HCT116 (cell line): Measurements from ENCODE around the gene DDHD1.

Experiments used
- CEBPB ChIP-seq: IDR thresholded peaks from 2 replicates; pipeline ENCODE4 v1.6.1; 2012; ENCODE audit warnings: low read depth
- EZH2 ChIP-seq: fragments of 200-600 bp; sonication (generic); IDR thresholded peaks from 2 replicates; pipeline ENCODE4 v1.6.1; 2017; ENCODE audit warnings: antibody characterized with exemption, mixed run types
- EZH2phosphoT487 ChIP-seq: fragments of 200-600 bp; IDR thresholded peaks from 2 replicates; pipeline ENCODE4 v1.6.1; 2018; ENCODE audit warnings: antibody characterized with exemption, borderline replicate concordance
- POLR2A ChIP-seq: IDR thresholded peaks from 2 replicates; pipeline ENCODE4 v1.7.0; 2011; ENCODE audit warnings: borderline replicate concordance; ENCODE audit not compliant: insufficient read depth, insufficient read length; ENCODE audit errors: extremely low read depth
- POLR2AphosphoS5 ChIP-seq: IDR thresholded peaks from 2 replicates; pipeline ENCODE4 v1.6.1; 2011; ENCODE audit warnings: mild to moderate bottlenecking, low read depth, low read length, moderate library complexity
- YY1 ChIP-seq: IDR thresholded peaks from 2 replicates; pipeline ENCODE4 v1.6.1; 2011; ENCODE audit warnings: low read length, low read depth, moderate library complexity, mild to moderate bottlenecking; ENCODE audit not compliant: insufficient replicate concordance; ENCODE audit errors: extremely low read depth
- ZNF274 ChIP-seq: fragments of 200-500 bp; sonication (Bioruptor generic); IDR thresholded peaks from 2 replicates; pipeline ENCODE4 v1.6.1; 2014; ENCODE audit warnings: mild to moderate bottlenecking, low read depth, low read length, inconsistent platforms
- TF ChIP-seq, protein P1 (sequence below): IDR thresholded peaks from 2 replicates; pipeline ENCODE4 v1.6.1; 2012; ENCODE audit warnings: low read depth
- TF ChIP-seq, protein P2 (sequence below), 3 experiments: fragments of 200-600 bp in 1 of 3; sonication (generic) in 1 of 3; IDR thresholded peaks in 2 of 3; conservative IDR thresholded peaks in 1 of 3; 2 replicates each; pipeline ENCODE4 v1.5.1; 2012 to 2017; ENCODE audit warnings: low read depth in 2 of 3, low read length in 2 of 3, antibody characterized with exemption in 1 of 3, borderline replicate concordance in 1 of 3, control low read depth in 1 of 3, mild to moderate bottlenecking in 1 of 3, mixed read lengths in 1 of 3, mixed run types in 1 of 3, moderate library complexity in 1 of 3; ENCODE audit not compliant: insufficient read depth in 1 of 3
- TF ChIP-seq, protein P3 (sequence below): IDR thresholded peaks from 2 replicates; pipeline ENCODE4 v1.6.1; 2012
- TF ChIP-seq, protein P4 (sequence below): IDR thresholded peaks from 2 replicates; pipeline ENCODE4 v1.6.1; 2012

DNA sequence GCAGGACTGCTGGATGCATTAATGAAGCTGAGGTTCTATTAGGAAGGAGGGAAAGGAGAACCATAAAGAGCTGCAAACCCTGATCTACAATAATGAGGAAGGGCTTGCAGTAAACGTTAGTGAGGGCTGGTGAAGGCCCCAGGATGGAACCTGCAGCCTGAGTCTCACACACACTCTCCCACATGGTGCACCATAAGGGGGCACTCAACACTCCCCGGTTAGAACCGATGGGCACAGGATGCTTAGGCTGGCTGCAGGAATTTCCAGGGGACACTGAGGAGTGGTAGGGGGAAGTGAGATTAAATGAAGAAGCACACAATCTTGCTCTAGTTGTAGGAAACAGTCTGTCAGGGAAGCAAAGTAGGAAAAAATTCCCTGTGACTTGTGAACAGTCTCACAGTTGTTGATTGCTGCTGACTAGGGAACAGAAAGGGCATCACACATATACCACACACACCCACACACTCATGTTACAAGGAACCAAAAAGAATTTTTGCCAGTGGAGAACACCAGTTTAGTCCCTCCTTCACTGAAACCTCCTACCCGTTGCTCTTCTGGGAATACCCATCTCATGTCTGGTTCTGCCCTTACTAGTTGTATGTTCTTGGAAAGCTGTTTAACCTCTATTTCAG lies 146.1 kb downstream of the DDHD1 start:
- TF ChIP-seq POLR2A (no peak), ZNF274 (no peak), POLR2AphosphoS5 (no peak), EZH2 (no peak), YY1 (no peak), EZH2phosphoT487 (no peak), CEBPB (no peak)
- TF ChIP-seq, protein P1, sequence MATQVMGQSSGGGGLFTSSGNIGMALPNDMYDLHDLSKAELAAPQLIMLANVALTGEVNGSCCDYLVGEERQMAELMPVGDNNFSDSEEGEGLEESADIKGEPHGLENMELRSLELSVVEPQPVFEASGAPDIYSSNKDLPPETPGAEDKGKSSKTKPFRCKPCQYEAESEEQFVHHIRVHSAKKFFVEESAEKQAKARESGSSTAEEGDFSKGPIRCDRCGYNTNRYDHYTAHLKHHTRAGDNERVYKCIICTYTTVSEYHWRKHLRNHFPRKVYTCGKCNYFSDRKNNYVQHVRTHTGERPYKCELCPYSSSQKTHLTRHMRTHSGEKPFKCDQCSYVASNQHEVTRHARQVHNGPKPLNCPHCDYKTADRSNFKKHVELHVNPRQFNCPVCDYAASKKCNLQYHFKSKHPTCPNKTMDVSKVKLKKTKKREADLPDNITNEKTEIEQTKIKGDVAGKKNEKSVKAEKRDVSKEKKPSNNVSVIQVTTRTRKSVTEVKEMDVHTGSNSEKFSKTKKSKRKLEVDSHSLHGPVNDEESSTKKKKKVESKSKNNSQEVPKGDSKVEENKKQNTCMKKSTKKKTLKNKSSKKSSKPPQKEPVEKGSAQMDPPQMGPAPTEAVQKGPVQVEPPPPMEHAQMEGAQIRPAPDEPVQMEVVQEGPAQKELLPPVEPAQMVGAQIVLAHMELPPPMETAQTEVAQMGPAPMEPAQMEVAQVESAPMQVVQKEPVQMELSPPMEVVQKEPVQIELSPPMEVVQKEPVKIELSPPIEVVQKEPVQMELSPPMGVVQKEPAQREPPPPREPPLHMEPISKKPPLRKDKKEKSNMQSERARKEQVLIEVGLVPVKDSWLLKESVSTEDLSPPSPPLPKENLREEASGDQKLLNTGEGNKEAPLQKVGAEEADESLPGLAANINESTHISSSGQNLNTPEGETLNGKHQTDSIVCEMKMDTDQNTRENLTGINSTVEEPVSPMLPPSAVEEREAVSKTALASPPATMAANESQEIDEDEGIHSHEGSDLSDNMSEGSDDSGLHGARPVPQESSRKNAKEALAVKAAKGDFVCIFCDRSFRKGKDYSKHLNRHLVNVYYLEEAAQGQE, result no peak
- TF ChIP-seq, protein P2, sequence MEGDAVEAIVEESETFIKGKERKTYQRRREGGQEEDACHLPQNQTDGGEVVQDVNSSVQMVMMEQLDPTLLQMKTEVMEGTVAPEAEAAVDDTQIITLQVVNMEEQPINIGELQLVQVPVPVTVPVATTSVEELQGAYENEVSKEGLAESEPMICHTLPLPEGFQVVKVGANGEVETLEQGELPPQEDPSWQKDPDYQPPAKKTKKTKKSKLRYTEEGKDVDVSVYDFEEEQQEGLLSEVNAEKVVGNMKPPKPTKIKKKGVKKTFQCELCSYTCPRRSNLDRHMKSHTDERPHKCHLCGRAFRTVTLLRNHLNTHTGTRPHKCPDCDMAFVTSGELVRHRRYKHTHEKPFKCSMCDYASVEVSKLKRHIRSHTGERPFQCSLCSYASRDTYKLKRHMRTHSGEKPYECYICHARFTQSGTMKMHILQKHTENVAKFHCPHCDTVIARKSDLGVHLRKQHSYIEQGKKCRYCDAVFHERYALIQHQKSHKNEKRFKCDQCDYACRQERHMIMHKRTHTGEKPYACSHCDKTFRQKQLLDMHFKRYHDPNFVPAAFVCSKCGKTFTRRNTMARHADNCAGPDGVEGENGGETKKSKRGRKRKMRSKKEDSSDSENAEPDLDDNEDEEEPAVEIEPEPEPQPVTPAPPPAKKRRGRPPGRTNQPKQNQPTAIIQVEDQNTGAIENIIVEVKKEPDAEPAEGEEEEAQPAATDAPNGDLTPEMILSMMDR (IDR thresholded peaks at IDR 0.05 in 2 of 3, conservative IDR thresholded peaks at IDR 0.05 in 1 of 3; ENCODE audit: borderline replicate concordance in 1 of 3, insufficient read depth in 1 of 3, low read depth in 2 of 3, low read length in 2 of 3), result 0 out of 6 replicates have a peak, but pooled peaks of 1 of the 3 experiments have one; percentile 6
- TF ChIP-seq, protein P3, sequence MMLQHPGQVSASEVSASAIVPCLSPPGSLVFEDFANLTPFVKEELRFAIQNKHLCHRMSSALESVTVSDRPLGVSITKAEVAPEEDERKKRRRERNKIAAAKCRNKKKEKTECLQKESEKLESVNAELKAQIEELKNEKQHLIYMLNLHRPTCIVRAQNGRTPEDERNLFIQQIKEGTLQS, result no peak
- TF ChIP-seq, protein P4, sequence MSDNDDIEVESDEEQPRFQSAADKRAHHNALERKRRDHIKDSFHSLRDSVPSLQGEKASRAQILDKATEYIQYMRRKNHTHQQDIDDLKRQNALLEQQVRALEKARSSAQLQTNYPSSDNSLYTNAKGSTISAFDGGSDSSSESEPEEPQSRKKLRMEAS, result no peak
